A673 (cell line): ENCODE results near the gene ZBED1.

Experiments used
- CTCF ChIP-seq: fragments of 300-800, 200-600 bp; sonication (generic); conservative IDR thresholded peaks from 2 replicates; pipeline ENCODE4 v1.5.1; 2017; ENCODE audit warnings: low read depth, mild to moderate bottlenecking, antibody characterized with exemption, low read length, moderate library complexity, mixed read lengths
- EZH2 ChIP-seq: fragments of 200-600 bp; sonication (generic); IDR thresholded peaks from 2 replicates; pipeline ENCODE4 v1.6.1; 2017; ENCODE audit warnings: borderline replicate concordance, low read depth, mild to moderate bottlenecking, mixed read lengths, antibody characterized with exemption, low read length; ENCODE audit not compliant: poor library complexity, severe bottlenecking

DNA sequence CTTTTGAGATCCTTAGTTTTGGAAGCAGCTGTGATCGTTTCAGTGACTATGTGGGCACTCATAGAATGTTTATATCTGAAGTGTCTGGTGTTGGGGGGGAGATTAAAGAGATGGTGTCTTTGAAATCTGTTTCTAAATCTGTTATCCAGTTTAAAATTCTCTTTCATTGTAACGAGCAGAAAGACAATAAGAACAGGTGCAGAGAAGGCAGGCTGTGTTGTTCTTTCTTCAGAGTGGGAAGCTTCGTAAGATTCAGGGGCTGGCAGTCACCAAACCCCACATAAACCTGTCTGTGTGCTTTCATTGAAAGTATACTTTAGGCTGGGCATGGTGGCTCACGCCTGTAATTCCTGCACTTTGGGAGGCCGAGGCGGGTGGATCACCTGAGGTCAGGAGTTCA, 16.3 kb upstream of the ZBED1 start:
- no peak for TF ChIP-seq CTCF
- TF ChIP-seq EZH2 = no peak
